ENCODE measurements around the gene THEMIS. TPM values are rescaled to one million over a fixed set of nuclear protein-coding genes. Genes with fewer than 3 reads are reported as not detected.

THEMIS gene
- total RNA-seq, 1 donor from 2014 or later, result 5.6 TPM

DNA sequence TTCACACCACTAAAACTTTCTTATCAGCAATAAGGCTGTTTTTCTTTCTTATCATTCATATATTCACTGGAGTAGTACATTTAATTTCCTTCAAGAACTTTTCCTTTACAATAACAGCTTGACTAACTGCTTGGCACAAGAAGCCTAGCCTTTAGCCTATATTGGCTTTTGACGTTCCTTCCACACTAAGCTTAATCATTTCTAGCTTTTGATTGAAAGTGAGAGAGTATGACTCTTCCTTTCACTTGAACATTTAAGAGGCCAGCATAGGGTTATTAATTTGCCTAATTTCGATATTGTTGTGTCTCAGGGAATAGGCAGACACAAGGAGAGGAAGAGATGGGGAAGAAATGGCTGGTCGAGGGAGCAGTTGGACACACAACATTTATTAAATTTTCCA lies 23.6 kb downstream of the THEMIS start:
- Histone ChIP-seq H3K27me3 (no peaks in the 10 kb centered on the region), H3K27ac (no peak overlapping the region), H3K9me3 (no peaks in the 10 kb centered on the region), H3K36me3 (no peaks in the 10 kb centered on the region), H3K4me3 (no peak overlapping the region), H3K4me1 (no peaks in the 10 kb centered on the region)
- DNase-seq (ENCODE audit: extremely low spot score in 2 of 2), result no peak
- TF ChIP-seq POLR2A (IDR thresholded peaks at IDR 0.05), result no peak
- TF ChIP-seq, protein P1, sequence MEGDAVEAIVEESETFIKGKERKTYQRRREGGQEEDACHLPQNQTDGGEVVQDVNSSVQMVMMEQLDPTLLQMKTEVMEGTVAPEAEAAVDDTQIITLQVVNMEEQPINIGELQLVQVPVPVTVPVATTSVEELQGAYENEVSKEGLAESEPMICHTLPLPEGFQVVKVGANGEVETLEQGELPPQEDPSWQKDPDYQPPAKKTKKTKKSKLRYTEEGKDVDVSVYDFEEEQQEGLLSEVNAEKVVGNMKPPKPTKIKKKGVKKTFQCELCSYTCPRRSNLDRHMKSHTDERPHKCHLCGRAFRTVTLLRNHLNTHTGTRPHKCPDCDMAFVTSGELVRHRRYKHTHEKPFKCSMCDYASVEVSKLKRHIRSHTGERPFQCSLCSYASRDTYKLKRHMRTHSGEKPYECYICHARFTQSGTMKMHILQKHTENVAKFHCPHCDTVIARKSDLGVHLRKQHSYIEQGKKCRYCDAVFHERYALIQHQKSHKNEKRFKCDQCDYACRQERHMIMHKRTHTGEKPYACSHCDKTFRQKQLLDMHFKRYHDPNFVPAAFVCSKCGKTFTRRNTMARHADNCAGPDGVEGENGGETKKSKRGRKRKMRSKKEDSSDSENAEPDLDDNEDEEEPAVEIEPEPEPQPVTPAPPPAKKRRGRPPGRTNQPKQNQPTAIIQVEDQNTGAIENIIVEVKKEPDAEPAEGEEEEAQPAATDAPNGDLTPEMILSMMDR (IDR thresholded peaks at IDR 0.05), result no peak
- TF ChIP-seq POLR2AphosphoS5 (IDR thresholded peaks at IDR 0.05; ENCODE audit: insufficient read depth in 1 of 2, low read depth in 1 of 2), result no peak
- intact Hi-C loops (cut with DNase I), result no loop called here

DNA sequence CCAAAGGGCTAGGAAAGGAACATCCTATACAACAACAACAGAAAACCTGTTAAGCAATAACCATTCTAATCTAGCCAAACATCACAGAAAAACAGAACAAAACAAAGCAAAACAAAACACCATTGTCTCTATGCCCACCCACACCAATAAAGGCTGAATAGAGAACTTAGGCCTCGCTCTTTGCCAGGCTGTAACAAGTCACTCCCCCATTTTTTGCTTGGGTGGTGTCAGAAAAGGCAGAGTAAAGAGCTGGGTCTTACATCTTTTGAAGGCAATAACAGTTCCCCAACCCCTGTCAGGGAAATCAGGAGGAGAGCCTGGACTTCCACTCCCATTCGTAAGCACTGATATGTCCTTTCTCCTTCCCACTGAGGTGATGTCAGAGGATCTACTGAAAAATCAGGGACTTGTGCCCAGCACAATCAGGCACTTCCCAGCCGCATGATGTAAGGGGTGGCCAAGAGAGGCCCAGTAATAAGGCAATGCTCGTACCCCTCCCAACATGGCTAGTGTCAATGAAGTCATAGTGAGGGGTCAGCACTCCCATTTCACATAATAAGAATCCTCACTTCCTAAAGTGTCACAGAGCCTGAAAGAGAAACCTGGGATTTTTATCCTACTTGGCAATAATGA lies 31.0 kb downstream of the THEMIS start:
- Histone ChIP-seq H3K4me3 (no peak overlapping the region), H3K27me3 (no peaks in the 10 kb centered on the region), H3K9me3 (no peaks in the 10 kb centered on the region), H3K27ac (no peak overlapping the region), H3K36me3 (no peaks in the 10 kb centered on the region), H3K4me1 (no peaks in the 10 kb centered on the region)
- intact Hi-C loops (cut with DNase I), result no loop called here
- DNase-seq (ENCODE audit: extremely low spot score in 2 of 2), result no peak
- TF ChIP-seq POLR2A (IDR thresholded peaks at IDR 0.05), result no peak
- no peak for TF ChIP-seq POLR2AphosphoS5 (IDR thresholded peaks at IDR 0.05; ENCODE audit: insufficient read depth in 1 of 2, low read depth in 1 of 2)
- TF ChIP-seq, protein P1 (IDR thresholded peaks at IDR 0.05), result no peak

DNA sequence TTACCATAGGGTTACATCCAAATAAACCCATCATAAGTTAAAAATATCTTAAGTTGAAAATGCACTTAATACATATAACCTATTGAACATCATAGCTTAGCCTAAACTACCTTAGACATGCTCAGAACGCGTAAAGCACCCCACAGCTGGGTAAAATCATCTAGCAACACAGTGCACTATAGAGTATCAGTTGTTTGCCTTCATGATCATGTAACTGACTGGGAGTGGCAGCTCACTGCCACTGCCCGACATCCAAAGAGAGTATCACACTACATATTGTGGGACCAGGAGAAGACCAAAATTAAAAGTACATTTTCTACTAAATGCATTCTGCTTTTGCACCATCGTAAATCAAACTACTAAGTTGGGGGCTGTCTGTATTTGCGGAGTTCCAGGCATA lies 31.7 kb downstream of the THEMIS start:
- Histone ChIP-seq H3K36me3 (no peaks in the 10 kb centered on the region), H3K27ac (no peak overlapping the region), H3K4me3 (no peak overlapping the region), H3K4me1 (no peaks in the 10 kb centered on the region), H3K9me3 (no peaks in the 10 kb centered on the region), H3K27me3 (no peaks in the 10 kb centered on the region)
- no peak for DNase-seq (ENCODE audit: extremely low spot score in 2 of 2)
- intact Hi-C loops (cut with DNase I), result no loop called here
- no peak for TF ChIP-seq POLR2AphosphoS5 (IDR thresholded peaks at IDR 0.05; ENCODE audit: insufficient read depth in 1 of 2, low read depth in 1 of 2)

DNA sequence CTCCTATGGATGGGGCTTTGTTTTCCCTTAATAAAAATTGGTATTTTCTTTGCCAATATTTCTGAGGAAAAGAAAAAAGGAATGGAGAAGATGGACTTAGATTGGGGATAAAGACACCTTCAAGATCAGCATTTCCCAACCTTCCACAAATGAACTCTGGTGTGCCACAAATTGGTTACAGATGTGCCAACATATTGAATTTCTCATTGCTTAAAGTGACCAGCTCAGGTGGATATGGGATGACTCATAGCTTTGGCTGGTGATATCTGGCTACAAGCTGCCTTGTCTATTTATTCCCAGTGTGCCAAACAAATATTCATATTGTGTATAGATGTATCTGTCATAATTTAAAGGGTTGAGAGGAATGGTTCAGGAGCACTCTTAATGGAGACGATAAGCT lies 32.5 kb downstream of the THEMIS start:
- intact Hi-C loops (cut with DNase I), result no loop called here
- no peaks in the 10 kb centered on the region for H3K4me1 ChIP-seq
- no peak for DNase-seq (ENCODE audit: extremely low spot score in 2 of 2)
- no peaks in the 10 kb centered on the region for H3K9me3 ChIP-seq
- TF ChIP-seq POLR2AphosphoS5 (IDR thresholded peaks at IDR 0.05; ENCODE audit: insufficient read depth in 1 of 2, low read depth in 1 of 2) (no peak), POLR2A (IDR thresholded peaks at IDR 0.05) (no peak)
- TF ChIP-seq, protein P1 (IDR thresholded peaks at IDR 0.05), result no peak
- H3K27me3 ChIP-seq, result no peaks in the 10 kb centered on the region
- no peak overlapping the region for H3K4me3 ChIP-seq
- H3K27ac ChIP-seq, result no peak overlapping the region
- no peaks in the 10 kb centered on the region for H3K36me3 ChIP-seq

GRCh38 chr6:127866766-127867165 lies 34.1 kb downstream of the THEMIS start:
- TF ChIP-seq, protein P1 (IDR thresholded peaks at IDR 0.05), result no peak
- no peak for TF ChIP-seq POLR2A (IDR thresholded peaks at IDR 0.05)
- TF ChIP-seq POLR2AphosphoS5 (IDR thresholded peaks at IDR 0.05; ENCODE audit: insufficient read depth in 1 of 2, low read depth in 1 of 2), result no peak
- Histone ChIP-seq H3K27me3 (no peaks in the 10 kb centered on the region), H3K36me3 (no peaks in the 10 kb centered on the region), H3K4me3 (no peak overlapping the region), H3K9me3 (no peaks in the 10 kb centered on the region), H3K4me1 (no peaks in the 10 kb centered on the region), H3K27ac (no peak overlapping the region)
- intact Hi-C loops (cut with DNase I), result no loop called here
- no peak for DNase-seq (ENCODE audit: extremely low spot score in 2 of 2)
